ENCODE results near the gene HOXD9. TPM values are rescaled to one million over a fixed set of nuclear protein-coding genes. Genes with fewer than 3 reads are reported as not detected.

The HOXD9 gene
- not detected for total RNA-seq

DNA sequence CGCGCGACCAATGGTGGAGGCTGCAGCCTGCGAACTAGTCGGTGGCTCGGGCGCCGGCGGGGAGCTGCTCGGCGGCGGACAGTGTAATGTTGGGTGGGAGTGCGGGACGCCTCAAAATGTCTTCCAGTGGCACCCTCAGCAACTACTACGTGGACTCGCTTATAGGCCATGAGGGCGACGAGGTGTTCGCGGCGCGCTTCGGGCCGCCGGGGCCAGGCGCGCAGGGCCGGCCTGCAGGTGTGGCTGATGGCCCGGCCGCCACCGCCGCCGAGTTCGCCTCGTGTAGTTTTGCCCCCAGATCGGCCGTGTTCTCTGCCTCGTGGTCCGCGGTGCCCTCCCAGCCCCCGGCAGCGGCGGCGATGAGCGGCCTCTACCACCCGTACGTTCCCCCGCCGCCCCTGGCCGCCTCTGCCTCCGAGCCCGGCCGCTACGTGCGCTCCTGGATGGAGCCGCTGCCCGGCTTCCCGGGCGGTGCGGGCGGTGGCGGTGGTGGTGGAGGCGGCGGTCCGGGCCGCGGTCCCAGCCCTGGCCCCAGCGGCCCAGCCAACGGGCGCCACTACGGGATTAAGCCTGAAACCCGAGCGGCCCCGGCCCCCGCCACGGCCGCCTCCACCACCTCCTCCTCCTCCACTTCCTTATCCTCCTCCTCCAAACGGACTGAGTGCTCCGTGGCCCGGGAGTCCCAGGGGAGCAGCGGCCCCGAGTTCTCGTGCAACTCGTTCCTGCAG, at the start of gene HOXD9:
Gene HOXD9 (plus strand): TSS at position 37 of the 728 bp plus-strand sequence. CDS start 50 bp downstream, at position 87.
- FAIRE-seq (no peak), DNase-seq (ENCODE audit: low spot score in 2 of 2) (no peak)

DNA sequence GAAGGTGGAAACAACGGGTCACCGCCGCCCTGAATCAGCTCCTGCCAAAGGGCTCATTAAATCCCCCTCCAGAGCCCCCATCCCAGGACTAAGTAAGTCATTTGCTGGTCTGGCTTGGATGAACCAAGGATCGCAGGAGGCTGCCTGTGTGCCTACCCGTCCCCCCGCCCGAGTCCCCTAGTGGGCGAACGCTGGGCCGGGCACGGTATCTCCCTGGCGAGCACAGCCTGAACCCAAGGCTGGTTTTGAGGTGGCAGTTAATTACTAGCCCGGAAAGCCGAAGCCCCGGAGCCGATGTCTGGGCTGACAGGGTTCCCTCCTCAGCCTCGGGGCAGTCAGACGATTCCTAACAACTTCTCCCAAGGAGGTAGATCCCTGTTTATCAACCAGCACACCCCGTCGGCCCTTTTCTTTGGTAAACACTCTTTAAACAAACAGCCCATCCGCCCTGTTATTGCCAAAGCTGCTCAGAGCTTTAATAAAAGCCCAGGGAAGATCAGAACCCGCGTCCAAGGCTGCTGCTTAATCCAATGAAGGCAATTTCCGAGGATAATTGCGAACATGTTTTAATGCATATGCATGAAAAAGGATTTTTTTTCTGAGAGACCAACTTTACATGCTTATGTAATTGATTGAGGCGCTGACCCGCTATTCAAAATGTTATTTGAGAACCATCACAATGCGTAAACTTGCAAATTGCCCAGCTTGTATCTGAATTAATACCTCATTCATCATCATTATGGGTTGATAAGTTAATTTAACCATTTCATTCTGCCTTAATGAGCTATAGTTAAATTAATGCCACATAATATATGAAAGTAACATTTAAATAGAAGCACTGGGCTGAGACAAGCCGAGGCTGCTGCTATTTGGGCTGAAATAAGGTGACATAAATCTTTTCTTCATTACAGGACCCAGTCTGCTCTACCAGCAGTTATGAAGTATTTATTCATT, 49.3 kb upstream of the HOXD9 start:
- FAIRE-seq (no peak), DNase-seq (ENCODE audit: low spot score in 2 of 2) (no peak)

DNA sequence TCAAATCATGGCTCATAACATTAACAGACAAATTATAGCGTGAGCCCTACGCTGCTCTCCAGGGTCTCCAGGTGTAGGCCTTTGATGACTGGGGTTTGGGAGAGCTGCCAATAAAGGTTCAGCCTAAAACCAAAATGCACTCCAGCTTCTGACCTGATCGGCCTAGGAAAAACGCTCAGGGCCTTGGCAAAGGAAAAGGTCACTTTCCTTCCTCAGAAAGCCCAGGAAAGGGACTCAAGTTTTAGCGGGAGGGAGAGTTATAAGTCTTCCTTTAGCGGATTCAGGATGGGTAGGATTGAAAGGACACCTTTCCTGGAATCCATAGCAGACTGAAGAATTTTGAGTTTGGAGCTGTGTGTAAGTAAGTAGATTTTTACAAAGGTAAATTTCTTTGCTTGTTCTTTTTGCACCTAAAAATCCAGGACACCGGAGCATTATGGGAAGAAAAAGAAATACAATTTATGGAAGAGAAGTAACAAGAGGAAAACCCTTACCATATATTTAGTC, 47.5 kb upstream of the HOXD9 start:
- FAIRE-seq (no peak), DNase-seq (ENCODE audit: low spot score in 2 of 2) (no peak)

GRCh38 chr2:176075481-176075880, 47.0 kb upstream of the HOXD9 start:
- DNase-seq (ENCODE audit: low spot score in 2 of 2) (no peak), FAIRE-seq (no peak)

GRCh38 chr2:176076063-176076462, 46.5 kb upstream of the HOXD9 start:
- DNase-seq (ENCODE audit: low spot score in 2 of 2) (no peak), FAIRE-seq (no peak)

GRCh38 chr2:176076796-176077195, 45.7 kb upstream of the HOXD9 start:
- no peak for DNase-seq (ENCODE audit: low spot score in 2 of 2)
- FAIRE-seq, result no peak

DNA sequence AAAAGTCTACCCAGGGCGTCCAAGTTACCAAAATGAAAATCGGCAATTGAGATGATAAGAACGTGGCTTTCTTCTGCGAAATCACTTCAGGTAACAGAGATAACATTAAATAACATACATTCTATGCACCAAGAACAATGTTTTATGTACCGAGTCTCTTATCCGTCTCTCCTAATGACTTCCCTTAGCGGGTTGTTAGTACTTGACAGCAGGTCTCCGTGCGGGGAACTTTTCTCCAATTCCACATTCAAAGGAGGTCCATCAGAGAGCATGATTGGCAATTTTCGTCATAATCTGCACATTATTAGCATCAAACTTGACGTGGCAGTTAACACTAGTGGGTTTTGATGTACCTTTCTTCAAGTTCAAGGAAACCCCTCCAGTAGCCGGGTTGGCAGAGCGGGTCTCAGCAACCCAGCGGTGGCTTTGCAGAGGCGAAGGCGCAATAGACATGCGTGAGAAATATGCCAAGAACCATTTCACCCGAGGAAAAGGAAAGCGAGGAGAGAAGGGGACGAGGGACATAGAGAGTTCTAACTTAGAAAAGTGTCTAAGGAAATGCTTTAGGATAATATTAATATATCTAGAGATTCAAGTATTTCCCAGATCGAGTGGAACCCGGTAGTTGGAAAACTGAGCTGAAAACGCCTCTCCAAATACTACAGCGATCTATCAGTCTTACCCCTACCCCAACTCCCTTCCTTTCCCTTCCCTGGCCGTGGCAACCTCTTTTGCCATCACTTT, 43.8 kb upstream of the HOXD9 start:
- DNase-seq (ENCODE audit: low spot score in 2 of 2) (no peak), FAIRE-seq (no peak)

GRCh38 chr2:176079285-176079830, 43.2 kb upstream of the HOXD9 start:
- FAIRE-seq (no peak), DNase-seq (ENCODE audit: low spot score in 2 of 2) (peak in 1 of 2 donors; percentile 37)

GRCh38 chr2:176079831-176080539, 42.5 kb upstream of the HOXD9 start:
- FAIRE-seq, result no peak
- peak in 1 of 2 donors; percentile 62 for DNase-seq (ENCODE audit: low spot score in 2 of 2)

GRCh38 chr2:176080540-176081375, 41.8 kb upstream of the HOXD9 start:
- DNase-seq (ENCODE audit: low spot score in 2 of 2) (peak in 1 of 2 donors; percentile 52), FAIRE-seq (no peak)

- no peak for FAIRE-seq
- DNase-seq (ENCODE audit: low spot score in 2 of 2), result peak in 1 of 2 donors; percentile 41
These were observed 41.1 kb upstream of the HOXD9 start for GRCh38 chr2:176081376-176081836.

- FAIRE-seq (no peak), DNase-seq (ENCODE audit: low spot score in 2 of 2) (peak in 1 of 2 donors; percentile 51)
These were observed 40.5 kb upstream of the HOXD9 start for GRCh38 chr2:176081837-176082524.

GRCh38 chr2:176082525-176082823, 40.0 kb upstream of the HOXD9 start:
- FAIRE-seq (no peak), DNase-seq (ENCODE audit: low spot score in 2 of 2) (no peak)

DNA sequence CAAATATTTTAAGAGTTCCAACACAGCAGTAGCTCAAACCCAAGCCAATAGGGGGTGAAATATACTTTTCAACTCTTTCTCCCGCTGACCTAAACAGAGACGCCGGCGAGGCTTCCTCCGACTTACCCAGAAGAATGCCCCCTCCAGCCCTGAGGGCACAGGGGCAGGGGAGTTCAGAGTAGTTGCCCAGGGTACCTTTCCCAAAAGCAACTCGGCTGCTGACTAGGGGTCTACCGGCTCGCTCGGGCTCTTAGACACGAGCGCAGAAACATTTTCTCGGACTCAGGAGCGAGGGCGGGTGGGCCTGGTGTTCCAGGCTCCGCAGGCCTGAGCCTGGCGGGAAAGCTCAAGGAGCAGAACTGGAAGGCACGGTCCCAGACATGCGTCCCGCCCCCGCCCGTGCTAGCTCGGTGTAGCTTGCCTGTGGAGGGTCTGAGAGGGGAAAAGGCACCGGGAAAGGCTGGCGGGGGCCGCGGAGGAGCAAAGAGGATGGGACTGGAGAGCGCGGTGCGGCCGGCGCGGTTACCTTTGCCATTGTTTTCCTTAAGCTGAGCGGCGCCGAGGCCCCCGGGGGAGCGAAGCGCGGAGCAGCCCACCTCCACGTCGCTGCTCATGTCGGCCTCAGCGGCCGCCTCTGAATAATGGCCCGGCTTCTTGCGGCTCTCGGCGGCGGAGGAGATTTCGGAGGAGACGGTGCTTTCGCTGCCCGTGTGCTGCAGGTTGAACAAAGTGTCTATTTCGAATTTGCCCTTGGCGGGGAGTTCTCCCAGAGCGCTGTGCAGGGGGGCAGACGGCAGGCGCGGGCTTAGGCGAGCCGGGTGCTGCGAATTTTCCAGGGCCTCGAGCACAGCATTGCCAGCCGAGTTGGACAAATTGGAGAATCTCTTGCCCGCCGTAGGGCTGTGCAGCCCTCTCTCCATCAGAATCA, 39.4 kb upstream of the HOXD9 start:
- FAIRE-seq, result no peak
- DNase-seq (ENCODE audit: low spot score in 2 of 2), result peak in 1 of 2 donors; percentile 27

GRCh38 chr2:176083796-176084261, 38.7 kb upstream of the HOXD9 start, which contains the start of gene EVX2:
Gene EVX2, minus strand, starts transcription at chr2:176083962. Its CDS starts 186 bp downstream, at chr2:176083776.
- FAIRE-seq, result no peak
- DNase-seq (ENCODE audit: low spot score in 2 of 2), result peak in 1 of 2 donors; percentile 31

GRCh38 chr2:176084611-176085119, 37.9 kb upstream of the HOXD9 start:
- no peak for DNase-seq (ENCODE audit: low spot score in 2 of 2)
- FAIRE-seq, result no peak
